ENCODE data around the gene F5. TPM values are rescaled to one million over a fixed set of nuclear protein-coding genes. Genes with fewer than 3 reads are reported as not detected.

F5 gene
- total and polyA plus RNA-seq, 2 of the 13 experiments (the other 11 are each of a cell fraction or from before 2014, with no cell fraction given) = 38.3 to 64.0 TPM

- TF ChIP-seq MZF1 (CRISPR knock-in tag; IDR thresholded peaks at IDR 0.05; ENCODE audit: borderline replicate concordance) (no peak), ARNT2 (CRISPR knock-in tag; IDR thresholded peaks at IDR 0.05; ENCODE audit: low read depth) (no peak), TBX3 (IDR thresholded peaks at IDR 0.05; ENCODE audit: borderline replicate concordance) (peak; percentile 65; the same call in 1 of the 2 replicates), FOXJ3 (CRISPR knock-in tag; IDR thresholded peaks at IDR 0.05; ENCODE audit: borderline replicate concordance) (peak; percentile 59; the same call in 1 of the 2 replicates), KLF13 (CRISPR knock-in tag; IDR thresholded peaks at IDR 0.05) (no peak), SP4 (CRISPR knock-in tag; IDR thresholded peaks at IDR 0.05) (no peak), EED (CRISPR knock-in tag; IDR thresholded peaks at IDR 0.05) (no peak), SOX13 (IDR thresholded peaks at IDR 0.05) (peak; percentile 18; the same call in 1 of the 2 replicates), SOX13 (CRISPR knock-in tag; conservative IDR thresholded peaks at IDR 0.05 in 1 of 2, IDR thresholded peaks at IDR 0.05 in 1 of 2) (peak in 1 of 2 experiments; percentile 82; a peak in 2 of 4 replicates), ZNF562 (CRISPR knock-in tag; IDR thresholded peaks at IDR 0.05; ENCODE audit: borderline replicate concordance) (no peak), KLF9 (CRISPR knock-in tag; IDR thresholded peaks at IDR 0.05; ENCODE audit: low read depth) (no peak), HOMEZ (CRISPR knock-in tag; IDR thresholded peaks at IDR 0.05; ENCODE audit: low read depth) (peak; percentile 46; the same call in 1 of the 2 replicates), HDAC2 (CRISPR knock-in tag; IDR thresholded peaks at IDR 0.05) (peak; percentile 65; the same call in 1 of the 2 replicates), TIGD3 (CRISPR knock-in tag; IDR thresholded peaks at IDR 0.05; ENCODE audit: borderline replicate concordance) (no peak), HNF4A (CRISPR knock-in tag; IDR thresholded peaks at IDR 0.05) (peak; percentile 87), ZNF777 (CRISPR knock-in tag; IDR thresholded peaks at IDR 0.05) (no peak), SALL1 (CRISPR knock-in tag; IDR thresholded peaks at IDR 0.05) (peak; percentile 18; the same call in 1 of the 2 replicates), EP300 (IDR thresholded peaks at IDR 0.05; ENCODE audit: low read depth in 2 of 2, low read length in 2 of 2) (peak in 1 of 2 experiments; percentile 76; a peak in 1 of 4 replicates), EP300 (CRISPR knock-in tag; IDR thresholded peaks at IDR 0.05; ENCODE audit: borderline replicate concordance) (no peak), CREB1 (IDR thresholded peaks at IDR 0.05) (no peak), CREB1 (CRISPR knock-in tag; IDR thresholded peaks at IDR 0.05) (0 out of 2 replicates have a peak, but pooled peaks have one; percentile 27), KAT8 (CRISPR knock-in tag; IDR thresholded peaks at IDR 0.05) (peak; percentile 36; the same call in 1 of the 2 replicates), TARDBP (CRISPR knock-in tag; IDR thresholded peaks at IDR 0.05) (peak; percentile 58; the same call in 1 of the 2 replicates), MAFK (conservative IDR thresholded peaks at IDR 0.05 in 1 of 2, IDR thresholded peaks at IDR 0.05 in 1 of 2; ENCODE audit: low read length in 2 of 2) (0 out of 4 replicates have a peak, but pooled peaks of 1 of the 2 experiments have one; percentile 1), REXO4 (CRISPR knock-in tag; IDR thresholded peaks at IDR 0.05; ENCODE audit: borderline replicate concordance) (no peak), FOXA1 (IDR thresholded peaks at IDR 0.05) (no peak), FOXA1 (CRISPR knock-in tag; IDR thresholded peaks at IDR 0.05) (peak; percentile 56), NCOA2 (CRISPR knock-in tag; IDR thresholded peaks at IDR 0.05) (peak; percentile 60; the same call in 1 of the 2 replicates), MAZ (IDR thresholded peaks at IDR 0.05; ENCODE audit: borderline replicate concordance, low read depth, low read length) (no peak), MAZ (CRISPR knock-in tag; IDR thresholded peaks at IDR 0.05; ENCODE audit: low read depth) (no peak), RNF2 (conservative IDR thresholded peaks at IDR 0.05; ENCODE audit: low read depth) (no peak), HMG20A (CRISPR knock-in tag; IDR thresholded peaks at IDR 0.05; ENCODE audit: borderline replicate concordance) (peak; percentile 75; the same call in 1 of the 2 replicates), MED1 (CRISPR knock-in tag; IDR thresholded peaks at IDR 0.05) (peak; percentile 44; the same call in 1 of the 2 replicates)
Measured at GRCh38 chr1:169588112-169588511, 1.8 kb upstream of the F5 start (continued).

All from HepG2 (cell line).